Activated CD4-positive, alpha-beta T cell treated with anti-CD3 and anti-CD28 coated beads for 4 hours (primary cell): Measurements from ENCODE around the gene PPP1R7.

ENCODE experiments used
- DNase-seq, 2 donors: peaks; one replicate each; pipeline ENCODE4 v3.0.0-alpha.2; 2020

Gene PPP1R7

GRCh38 chr2:241141214-241141770, 9.0 kb upstream of the PPP1R7 start:
- DNase-seq, result no peak

DNA sequence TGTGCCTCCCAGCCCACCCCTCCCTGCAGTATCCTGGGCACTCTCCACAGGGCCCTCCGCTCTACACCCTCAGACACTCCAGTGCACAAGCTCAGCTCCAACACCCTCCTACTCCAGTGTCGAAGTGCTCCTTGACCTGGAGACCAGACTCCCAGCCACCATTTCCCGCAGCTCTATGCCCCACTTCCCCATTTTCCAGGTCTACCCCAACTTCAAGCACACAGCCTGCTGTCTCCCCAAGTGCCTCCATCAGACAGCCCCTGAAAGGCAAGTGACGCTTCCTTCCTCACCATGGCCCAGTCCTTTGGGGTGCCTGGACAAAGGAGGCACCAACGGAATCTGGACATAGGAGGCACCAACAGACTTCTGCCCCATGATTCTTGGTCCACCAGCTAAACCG, 8.2 kb upstream of the PPP1R7 start:
- DNase-seq, result no peak

- no peak for DNase-seq
Observed at GRCh38 chr2:241142593-241142992, 7.7 kb upstream of the PPP1R7 start.

DNA sequence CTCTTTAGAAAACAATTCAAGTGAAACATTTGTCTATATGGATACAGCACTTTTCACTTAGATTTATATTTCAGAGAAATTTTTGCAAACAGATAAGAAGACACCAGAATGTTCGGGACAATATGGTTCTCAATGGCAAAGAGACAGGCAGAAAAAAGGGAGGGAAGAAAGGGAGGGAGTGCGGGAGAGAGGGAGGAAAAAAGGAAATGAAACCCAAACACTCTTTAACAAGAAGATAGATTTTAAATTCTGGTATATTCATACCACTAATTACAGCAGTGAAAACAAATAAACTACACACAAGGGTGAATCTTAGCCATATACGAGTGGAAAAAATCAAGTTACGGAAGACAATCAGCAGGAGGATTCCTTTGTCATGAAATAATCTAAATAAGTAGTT, 4.0 kb upstream of the PPP1R7 start:
- no peak for DNase-seq

DNA sequence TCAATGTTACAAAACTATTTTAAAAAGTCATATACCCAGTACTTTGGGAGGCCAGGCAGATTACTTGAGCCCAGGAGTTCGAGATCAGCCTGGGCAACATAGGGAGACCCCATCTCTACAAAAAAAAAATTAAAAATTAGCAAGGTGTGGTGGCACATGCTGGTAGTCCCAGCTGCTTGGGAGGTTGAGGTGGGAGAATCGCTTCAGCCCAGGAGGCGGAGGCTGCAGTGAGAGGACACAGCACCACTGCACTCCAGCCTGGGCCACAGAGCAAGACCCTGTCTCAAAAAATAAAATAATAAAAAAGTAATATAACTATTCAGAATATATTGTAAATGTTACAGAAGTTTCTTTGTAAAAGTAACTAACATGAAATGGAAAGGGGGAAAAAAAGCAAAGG, 2.9 kb upstream of the PPP1R7 start:
- no peak for DNase-seq

DNA sequence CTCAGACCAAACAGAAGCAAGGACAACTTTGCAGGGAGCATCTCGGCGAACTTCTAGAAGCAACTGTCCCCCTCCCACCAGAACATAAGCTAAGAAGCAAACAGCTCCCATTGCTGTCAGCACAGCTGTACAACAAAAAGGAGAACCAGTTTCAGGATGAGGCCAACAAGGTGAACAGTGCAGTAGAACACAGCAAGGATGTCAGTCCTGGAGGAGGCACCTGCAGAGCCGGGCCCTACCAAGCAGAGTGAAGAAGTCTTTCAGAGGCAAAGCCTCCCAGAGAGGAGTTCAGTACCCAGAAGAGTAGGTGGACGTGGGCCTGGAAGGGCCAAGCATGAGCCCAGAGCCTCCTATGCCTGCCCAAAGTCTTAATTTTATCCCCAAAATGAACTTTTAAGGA, 2.0 kb upstream of the PPP1R7 start:
- DNase-seq, result no peak

- peak; percentile 91 to 92 for DNase-seq
Observed at GRCh38 chr2:241148891-241149674, 1.2 kb upstream of the PPP1R7 start, which contains the start of gene PASK. PASK (minus strand) TSS chr2:241149472; CDS start chr2:241143032, 6,440 bp downstream.

DNA sequence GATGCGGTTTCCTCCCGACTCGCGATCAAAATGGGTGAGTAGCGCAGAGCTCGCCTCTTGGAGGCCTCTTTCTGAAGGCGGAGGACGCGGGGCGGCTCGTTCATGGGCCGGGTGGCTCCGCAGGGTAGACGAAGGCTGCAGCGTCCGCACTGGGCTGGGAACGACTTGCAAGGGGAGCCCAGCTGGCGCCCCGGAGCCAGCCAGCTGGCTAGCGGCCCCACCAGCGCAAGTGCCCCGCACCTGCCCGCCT, 667 bp upstream of the PPP1R7 start:
- no peak for DNase-seq

- DNase-seq, result no peak
Observed at GRCh38 chr2:241150660-241151530, 628 bp downstream of the PPP1R7 start.

DNA sequence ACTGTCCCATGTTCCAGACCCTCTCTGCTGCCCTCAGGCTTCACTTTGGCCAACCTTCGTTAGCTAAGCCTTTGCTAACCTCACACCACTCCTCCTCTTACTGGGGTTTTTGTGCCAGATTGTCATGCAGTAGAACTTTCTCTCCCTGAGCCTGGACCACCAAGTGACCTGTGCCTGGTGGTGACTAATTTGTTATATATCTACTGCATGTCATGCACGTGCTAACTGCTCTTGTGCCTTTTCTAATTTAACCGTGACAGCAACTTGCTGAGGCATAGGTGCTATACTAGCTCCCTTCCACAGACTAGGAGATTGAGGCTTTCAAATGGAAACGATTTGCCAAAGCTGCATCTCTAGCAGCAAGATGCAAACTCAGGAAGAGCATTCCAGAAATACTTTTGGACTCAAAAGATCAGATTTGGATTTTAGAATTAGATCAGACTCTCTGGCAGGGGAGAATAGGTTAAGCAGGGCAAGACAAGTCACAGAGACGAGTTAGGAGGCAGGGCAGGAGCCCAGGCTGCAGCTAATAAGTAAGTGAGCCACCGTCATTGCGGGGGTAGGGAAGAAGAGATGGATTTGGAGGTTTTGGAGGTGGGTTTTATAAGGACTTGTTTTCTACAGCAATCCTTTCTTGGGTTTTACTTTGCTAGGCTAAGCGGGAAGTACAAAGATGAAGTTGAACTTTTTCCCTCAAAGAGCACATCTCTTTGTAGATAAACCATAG, 1.8 kb downstream of the PPP1R7 start:
- no peak for DNase-seq

GRCh38 chr2:241153616-241154015, 3.3 kb downstream of the PPP1R7 start:
- DNase-seq, result no peak

DNA sequence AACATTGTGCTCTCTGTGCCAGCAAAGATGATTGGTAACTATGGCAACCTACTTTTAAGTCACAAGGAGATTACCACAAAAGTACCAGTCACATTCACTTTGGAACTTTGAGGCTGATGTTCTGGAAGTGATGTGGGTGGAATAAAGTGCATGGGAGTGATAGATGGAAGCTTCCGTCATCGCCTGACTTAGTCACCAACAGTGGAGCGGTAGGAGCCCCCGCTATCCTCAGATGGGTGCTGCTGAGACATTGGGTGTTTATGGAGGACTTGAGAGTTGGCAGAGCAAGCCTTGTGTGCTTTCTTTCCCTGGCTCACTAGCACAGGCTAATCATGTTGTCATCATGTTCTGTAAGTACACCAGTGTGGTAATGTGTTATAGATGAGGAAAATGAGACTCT, 4.6 kb downstream of the PPP1R7 start:
- no peak for DNase-seq

GRCh38 chr2:241155936-241156335, 5.7 kb downstream of the PPP1R7 start:
- no peak for DNase-seq

DNA sequence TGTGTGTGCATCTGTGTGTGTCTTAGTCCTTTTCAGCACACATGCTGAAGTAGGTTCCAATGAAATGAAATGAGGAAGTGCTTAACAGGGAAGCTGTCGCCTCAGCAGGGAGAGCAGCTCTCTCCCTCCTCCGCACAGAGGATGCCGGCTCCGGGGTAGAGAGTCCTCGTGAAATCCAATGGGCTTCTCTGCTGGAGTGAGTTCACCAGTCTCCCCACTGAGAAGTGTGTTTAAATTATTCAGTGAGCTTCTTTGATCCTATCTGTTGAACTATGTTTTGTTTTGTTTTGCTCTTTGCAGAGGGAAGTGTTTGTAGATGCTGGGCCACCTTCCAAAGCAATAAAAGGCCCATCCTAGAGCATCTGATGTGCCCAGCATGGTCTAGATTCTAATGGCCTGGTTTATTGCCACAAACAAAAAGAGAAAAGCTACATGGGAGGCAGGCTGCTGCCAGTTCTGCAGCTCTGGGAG, 6.7 kb downstream of the PPP1R7 start:
- DNase-seq, result no peak

DNA sequence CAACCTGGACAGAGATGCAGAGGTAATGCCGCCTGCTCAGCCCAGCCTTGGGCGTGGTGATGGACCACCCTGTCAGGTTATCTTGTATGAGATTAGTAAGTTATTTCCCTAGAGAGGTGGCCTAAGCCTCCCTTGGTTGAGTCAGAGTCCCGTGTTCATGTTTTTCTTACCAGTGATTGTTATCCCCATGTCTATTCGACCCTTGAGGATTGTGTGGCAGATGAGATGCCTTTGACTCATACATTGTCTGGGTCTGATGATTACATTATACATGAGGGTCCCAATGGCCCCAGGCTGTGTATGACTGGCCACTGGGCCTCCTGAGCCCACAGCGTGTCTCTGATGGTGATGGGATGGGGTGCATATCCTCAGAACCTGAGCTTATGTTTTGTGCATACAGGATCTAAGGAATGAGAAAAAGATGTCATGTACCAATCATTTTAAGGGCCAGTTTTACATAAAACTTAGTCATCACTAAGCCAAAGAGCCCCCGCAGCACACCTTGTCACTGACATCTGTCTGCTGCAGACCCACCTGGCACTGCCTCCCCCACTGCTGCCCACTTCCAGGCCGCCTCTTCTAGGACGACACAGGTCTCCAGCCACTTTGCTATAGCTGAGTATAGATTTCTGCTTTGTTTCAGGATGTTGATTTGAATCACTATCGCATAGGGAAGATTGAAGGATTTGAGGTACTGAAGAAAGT, 7.7 kb downstream of the PPP1R7 start:
- DNase-seq, result no peak

- no peak for DNase-seq
Observed at GRCh38 chr2:241158546-241158900, 8.3 kb downstream of the PPP1R7 start.

DNA sequence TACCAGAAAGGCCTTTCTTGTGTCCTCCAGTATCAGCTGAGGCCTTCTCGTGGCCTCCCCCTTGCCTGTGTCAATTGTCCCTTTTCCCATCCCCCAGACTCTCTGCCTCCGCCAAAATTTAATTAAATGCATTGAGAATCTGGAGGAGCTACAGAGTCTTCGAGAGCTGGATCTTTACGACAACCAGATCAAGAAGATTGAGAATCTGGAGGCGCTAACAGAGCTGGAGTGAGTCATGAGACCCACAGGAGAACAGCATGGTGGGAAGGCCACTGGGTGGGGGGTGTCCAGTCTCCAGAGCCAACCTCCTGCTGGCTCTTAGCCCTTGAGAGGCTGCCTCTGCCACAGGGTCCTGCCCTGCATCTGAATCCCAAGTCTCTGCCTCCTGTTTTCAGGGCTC, 8.8 kb downstream of the PPP1R7 start:
- DNase-seq, result no peak

DNA sequence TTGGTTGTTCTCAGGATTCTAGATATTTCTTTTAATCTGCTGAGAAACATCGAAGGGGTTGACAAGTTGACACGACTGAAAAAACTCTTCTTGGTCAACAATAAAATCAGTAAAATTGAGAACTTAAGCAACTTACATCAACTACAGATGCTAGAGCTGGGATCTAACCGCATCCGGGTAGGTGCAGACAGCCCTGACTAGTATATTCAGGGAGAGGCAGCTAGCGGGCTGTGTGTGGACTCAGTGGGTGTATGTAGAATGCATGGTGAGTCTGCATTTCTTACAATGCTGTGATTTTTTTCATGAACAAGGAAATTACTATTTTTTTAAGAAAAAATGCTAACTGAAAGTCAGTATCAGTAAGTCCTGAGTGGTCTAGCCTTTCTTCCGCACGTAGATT, 10.1 kb downstream of the PPP1R7 start:
- no peak for DNase-seq

GRCh38 chr2:241161646-241162281, 11.5 kb downstream of the PPP1R7 start:
- DNase-seq, result no peak

DNA sequence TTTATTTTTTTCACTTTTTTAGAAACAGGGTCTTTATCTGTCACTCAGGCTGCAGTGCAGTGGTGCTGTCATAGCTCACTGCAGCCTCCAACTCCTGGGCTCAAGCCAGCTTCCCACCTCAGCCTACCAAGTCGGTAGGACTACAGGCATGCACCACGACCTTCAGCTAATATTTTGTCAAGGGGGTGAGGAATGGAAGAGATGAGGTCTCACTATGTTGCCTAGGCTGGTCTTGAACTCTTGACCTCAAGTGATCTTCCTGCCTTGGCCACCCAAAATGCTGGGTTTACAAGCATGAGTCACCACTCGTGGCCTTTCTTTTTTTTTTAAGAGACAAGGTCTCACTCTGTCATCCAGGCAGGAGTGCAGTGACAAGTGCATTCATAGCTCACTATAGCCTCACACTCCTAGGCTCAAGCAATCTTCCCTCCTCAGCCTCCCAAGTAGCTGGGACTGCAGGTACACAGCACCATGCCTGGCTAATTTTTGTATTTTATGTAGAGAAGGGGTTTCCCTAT, 13.4 kb downstream of the PPP1R7 start:
- no peak for DNase-seq

DNA sequence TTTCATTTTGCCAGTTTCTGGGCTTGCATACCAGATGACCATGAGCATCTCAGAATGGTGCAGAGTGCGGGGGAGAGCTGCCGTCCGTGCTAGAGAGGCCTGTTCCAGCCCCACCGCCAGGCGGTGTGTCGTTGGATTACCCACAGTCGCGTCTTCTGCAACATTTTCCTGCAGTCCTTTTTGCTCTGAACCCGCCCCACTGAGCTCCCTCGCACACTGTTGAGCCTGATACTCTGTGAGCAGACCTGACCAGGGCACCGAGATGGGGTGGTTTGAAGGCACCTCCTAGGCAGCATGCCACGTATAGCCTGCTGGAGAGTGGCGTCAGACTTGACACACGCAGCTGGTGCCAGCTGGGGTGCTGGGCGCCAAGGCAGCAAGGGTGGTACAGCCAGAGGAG, 18.1 kb downstream of the PPP1R7 start:
- DNase-seq, result no peak

GRCh38 chr2:241173557-241173956, 23.3 kb downstream of the PPP1R7 start:
- no peak for DNase-seq
